Panc1 (cell line): ENCODE data around the gene EHBP1L1. TPM values are rescaled to one million over a fixed set of nuclear protein-coding genes. Genes with fewer than 3 reads are reported as not detected.

Experiments
- ATAC-seq: fragments of 200-7000 bp; cut with Tn5 transposase; 2 replicates; pipeline ENCODE4 v1.9.1; 2020; ENCODE audit warnings: mild to moderate bottlenecking, moderate library complexity
- BruUV-seq: library from RNA; stranded (reverse); fragments of 400-500 nt; replicated peaks from 2 replicates; lab custom pipeline; 2021; lab: Mats Ljungman, UMichigan
- CTCF ChIA-PET: fragments of 300-600 bp; sonication (Branson Sonifier 250); formaldehyde crosslinking; loops from one replicate; lab custom pipeline; 2022; ENCODE audit warnings: antibody characterized with exemption; lab: Charles Lee
- POLR2A ChIA-PET: fragments of 300-600 bp; sonication (Branson Sonifier 250); formaldehyde crosslinking; loops from one replicate; lab custom pipeline; 2022; ENCODE audit warnings: antibody characterized with exemption; lab: Charles Lee
- DNase-seq: peaks from one replicate; pipeline ENCODE4 v3.0.0-alpha.2; 2010; ENCODE audit warnings: low read depth, low spot score
- H3K27ac ChIP-seq: 2 replicates; pipeline ENCODE4 v1.5.1; 2011; ENCODE audit warnings: mild to moderate bottlenecking, low read length, inconsistent platforms
- H3K27me3 ChIP-seq: fragments of 200-500 bp; sonication (Bioruptor generic); 2 replicates; pipeline ENCODE4 v1.6.0; 2014; ENCODE audit warnings: low read length, inconsistent platforms; ENCODE audit not compliant: control insufficient read depth, insufficient read depth
- H3K36me3 ChIP-seq: fragments of 200-500 bp; sonication (Bioruptor generic); 2 replicates; pipeline ENCODE4 v1.5.1; 2014; ENCODE audit warnings: inconsistent platforms, mild to moderate bottlenecking, low read length, moderate library complexity; ENCODE audit not compliant: control insufficient read depth, insufficient read depth
- H3K4me1 ChIP-seq: 2 replicates; pipeline ENCODE4 v1.5.1; 2011; ENCODE audit warnings: inconsistent platforms, mild to moderate bottlenecking, low read length, moderate library complexity; ENCODE audit not compliant: control insufficient read depth, insufficient read depth
- H3K4me3 ChIP-seq, 2 experiments: 2 replicates each; pipeline ENCODE4 v1.5.1; 2011 to 2012; ENCODE audit warnings: low read depth in 2 of 2, low read length in 2 of 2, mild to moderate bottlenecking in 2 of 2, inconsistent platforms in 1 of 2, moderate library complexity in 1 of 2
- H3K9me3 ChIP-seq: fragments of 200-500 bp; sonication (Bioruptor generic); 2 replicates; pipeline ENCODE4 v1.5.1; 2014; ENCODE audit warnings: low read depth, mild to moderate bottlenecking, inconsistent platforms, low read length, moderate library complexity; ENCODE audit not compliant: control insufficient read depth, insufficient read depth
- CTCF ChIP-seq: fragments of 450-650 bp; IDR thresholded peaks from 2 replicates; pipeline ENCODE4 v1.5.1; 2017; ENCODE audit warnings: mild to moderate bottlenecking
- POLR2AphosphoS5 ChIP-seq: IDR thresholded peaks from 2 replicates; pipeline ENCODE4 v1.6.1; 2012; ENCODE audit warnings: mild to moderate bottlenecking, low read depth, low read length, moderate library complexity
- SIN3A ChIP-seq: IDR thresholded peaks from 2 replicates; pipeline ENCODE4 v1.6.1; 2012; ENCODE audit warnings: low read depth, mild to moderate bottlenecking, low read length, moderate library complexity, borderline replicate concordance; ENCODE audit not compliant: insufficient read depth
- TCF7L2 ChIP-seq: IDR thresholded peaks from 2 replicates; pipeline ENCODE4 v1.6.1; 2011; ENCODE audit warnings: mild to moderate bottlenecking, low read depth, low read length, inconsistent platforms
- in situ Hi-C: cut with HindIII; loops from 2 replicates; pipeline ENCODE4 v1.10.0; 2016; ENCODE audit warnings: low sequenced_read_pairs, low pct_unique_long_range_greater_than_20kb
- intact Hi-C: fragments of 100-400 bp; cut with micrococcal nuclease; formaldehyde crosslinking; loops from one replicate; pipeline ENCODE4 v1.10.0; 2022; ENCODE audit not compliant: unreplicated experiment
- total RNA-seq: library from RNA; stranded (reverse); gene quantifications from one replicate; pipeline ENCODE4 v1.2.1, GENCODE V29; 2021; ENCODE audit not compliant: unreplicated experiment
- TF ChIP-seq, protein P1 (sequence below), 2 experiments: IDR thresholded peaks; 2 replicates each; pipeline ENCODE4 v1.6.1; 2011 to 2012; ENCODE audit warnings: low read depth in 2 of 2, control low read depth in 1 of 2, low read length in 1 of 2, mild to moderate bottlenecking in 1 of 2, moderate library complexity in 1 of 2; ENCODE audit not compliant: insufficient read depth in 1 of 2

Gene EHBP1L1
- total RNA-seq, 1 experiment from 2014 or later = 108 TPM

DNA sequence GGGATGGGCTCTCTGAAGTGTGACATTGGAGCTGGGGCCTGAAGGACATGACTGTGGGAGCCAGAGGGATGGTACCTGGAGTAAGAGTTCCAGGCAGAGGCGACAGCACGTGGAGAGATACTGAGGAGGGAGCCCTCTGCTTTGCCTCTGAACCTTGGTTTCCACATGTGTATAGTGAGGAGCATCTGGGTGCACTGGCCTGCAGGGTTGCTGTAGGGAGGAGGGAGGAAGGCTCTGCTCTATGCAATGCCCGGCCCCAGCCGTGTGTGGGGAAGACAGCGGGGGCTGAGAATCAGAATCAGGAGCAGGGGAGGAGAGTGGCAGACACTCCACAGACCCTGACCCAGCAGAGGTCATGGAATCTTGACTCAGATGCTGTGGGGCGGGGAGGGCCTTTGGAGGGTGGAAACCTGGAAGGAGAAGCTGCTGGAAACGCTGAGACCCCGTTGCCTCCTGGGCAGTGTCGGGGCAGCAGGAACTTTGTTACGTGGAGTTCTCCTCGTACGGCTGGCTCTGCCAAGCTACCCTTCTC lies 47.0 kb upstream of the EHBP1L1 start:
- POLR2A ChIA-PET = interaction anchor here (0.5 kb wide), 1 partner anchor 21 kb away, joined by 3 read pairs; no protein-coding TSS in a partner anchor
- intact Hi-C loops = no loop called here

GRCh38 chr11:65529475-65530156 lies 46.2 kb upstream of the EHBP1L1 start:
- in situ Hi-C loops (no loop called here), intact Hi-C loops (no loop called here)
- H3K27ac ChIP-seq = no peak overlapping the region; the same call in 1 of the 2 replicates
- H3K4me1 ChIP-seq = peaks cover 5% of the 10 kb centered on the region; the same call in 1 of the 2 replicates
- no peaks in the 10 kb centered on the region for H3K27me3 ChIP-seq
- peaks cover 6% of the 10 kb centered on the region; the same call in 1 of the 2 replicates for H3K36me3 ChIP-seq
- H3K4me3 ChIP-seq = no peak overlapping the region
- DNase-seq (no peak), ATAC-seq (no peak)
- ChIA-PET CTCF (interaction anchor here (0.6 kb wide), 1 partner anchor 23 kb away, joined by 3 read pairs; no protein-coding TSS in a partner anchor), POLR2A (no interaction called here)
- BruUV-seq = no TSS peak
- TF ChIP-seq, protein P1, sequence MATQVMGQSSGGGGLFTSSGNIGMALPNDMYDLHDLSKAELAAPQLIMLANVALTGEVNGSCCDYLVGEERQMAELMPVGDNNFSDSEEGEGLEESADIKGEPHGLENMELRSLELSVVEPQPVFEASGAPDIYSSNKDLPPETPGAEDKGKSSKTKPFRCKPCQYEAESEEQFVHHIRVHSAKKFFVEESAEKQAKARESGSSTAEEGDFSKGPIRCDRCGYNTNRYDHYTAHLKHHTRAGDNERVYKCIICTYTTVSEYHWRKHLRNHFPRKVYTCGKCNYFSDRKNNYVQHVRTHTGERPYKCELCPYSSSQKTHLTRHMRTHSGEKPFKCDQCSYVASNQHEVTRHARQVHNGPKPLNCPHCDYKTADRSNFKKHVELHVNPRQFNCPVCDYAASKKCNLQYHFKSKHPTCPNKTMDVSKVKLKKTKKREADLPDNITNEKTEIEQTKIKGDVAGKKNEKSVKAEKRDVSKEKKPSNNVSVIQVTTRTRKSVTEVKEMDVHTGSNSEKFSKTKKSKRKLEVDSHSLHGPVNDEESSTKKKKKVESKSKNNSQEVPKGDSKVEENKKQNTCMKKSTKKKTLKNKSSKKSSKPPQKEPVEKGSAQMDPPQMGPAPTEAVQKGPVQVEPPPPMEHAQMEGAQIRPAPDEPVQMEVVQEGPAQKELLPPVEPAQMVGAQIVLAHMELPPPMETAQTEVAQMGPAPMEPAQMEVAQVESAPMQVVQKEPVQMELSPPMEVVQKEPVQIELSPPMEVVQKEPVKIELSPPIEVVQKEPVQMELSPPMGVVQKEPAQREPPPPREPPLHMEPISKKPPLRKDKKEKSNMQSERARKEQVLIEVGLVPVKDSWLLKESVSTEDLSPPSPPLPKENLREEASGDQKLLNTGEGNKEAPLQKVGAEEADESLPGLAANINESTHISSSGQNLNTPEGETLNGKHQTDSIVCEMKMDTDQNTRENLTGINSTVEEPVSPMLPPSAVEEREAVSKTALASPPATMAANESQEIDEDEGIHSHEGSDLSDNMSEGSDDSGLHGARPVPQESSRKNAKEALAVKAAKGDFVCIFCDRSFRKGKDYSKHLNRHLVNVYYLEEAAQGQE (IDR thresholded peaks at IDR 0.05; ENCODE audit: insufficient read depth in 1 of 2, low read depth in 2 of 2, low read length in 1 of 2) = no peak
- H3K9me3 ChIP-seq = no peaks in the 10 kb centered on the region

More for the DNA sequence above, 47.0 kb upstream of the EHBP1L1 start:
- peaks cover 5% of the 10 kb centered on the region; the same call in 1 of the 2 replicates for H3K4me1 ChIP-seq
- H3K4me3 ChIP-seq = no peak overlapping the region
- no peak for DNase-seq
- no peak overlapping the region for H3K27ac ChIP-seq
- no peaks in the 10 kb centered on the region for H3K27me3 ChIP-seq
- no peaks in the 10 kb centered on the region for H3K9me3 ChIP-seq
- H3K36me3 ChIP-seq = peaks cover 6% of the 10 kb centered on the region; the same call in 1 of the 2 replicates
- TF ChIP-seq CTCF (no peak), TCF7L2 (no peak), SIN3A (no peak), POLR2AphosphoS5 (no peak)
- TF ChIP-seq, protein P1 (IDR thresholded peaks at IDR 0.05; ENCODE audit: insufficient read depth in 1 of 2, low read depth in 2 of 2, low read length in 1 of 2) = no peak
- CTCF ChIA-PET = interaction anchor here (0.5 kb wide), 1 partner anchor 147 kb away, joined by 4 read pairs; no protein-coding TSS in a partner anchor
- no peak for ATAC-seq
- BruUV-seq = no TSS peak
- in situ Hi-C loops = no loop called here
